MM.1S (cell line): ENCODE data around the gene C16orf87.

Experiments used
- DNase-seq: peaks from one replicate; pipeline ENCODE4 v3.0.0-alpha.2; 2015
- H2AFZ ChIP-seq: fragments of 300-600 bp; sonication (generic); 2 replicates; pipeline ENCODE4 v1.6.0; 2016; ENCODE audit warnings: antibody characterized with exemption, low read length
- H3F3A ChIP-seq: fragments of 300-600 bp; sonication (generic); 2 replicates; pipeline ENCODE4 v1.6.1; 2016; ENCODE audit warnings: mild to moderate bottlenecking, antibody characterized with exemption, low read length, moderate library complexity, mixed read lengths; ENCODE audit not compliant: insufficient read depth
- H3K27ac ChIP-seq: fragments of 300-600 bp; sonication (generic); 2 replicates; pipeline ENCODE4 v1.5.1; 2016; ENCODE audit warnings: mild to moderate bottlenecking, low read length
- H3K27me3 ChIP-seq: fragments of 300-600 bp; sonication (generic); replicated peaks from 2 replicates; pipeline ENCODE4 v1.6.0; 2016; ENCODE audit warnings: low read length; ENCODE audit not compliant: insufficient read depth
- H3K36me3 ChIP-seq: fragments of 300-600 bp; sonication (generic); replicated peaks from 2 replicates; pipeline ENCODE4 v1.6.1; 2016; ENCODE audit warnings: mild to moderate bottlenecking, low read length, mixed read lengths; ENCODE audit not compliant: insufficient read depth
- H3K4me1 ChIP-seq: fragments of 300-600 bp; sonication (generic); 2 replicates; pipeline ENCODE4 v1.6.1; 2016; ENCODE audit warnings: low read length, mixed read lengths
- H3K4me2 ChIP-seq: fragments of 300-600 bp; sonication (generic); 2 replicates; pipeline ENCODE4 v1.6.0; 2016; ENCODE audit warnings: low read depth, low read length
- H3K4me3 ChIP-seq: fragments of 300-600 bp; sonication (generic); 2 replicates; pipeline ENCODE4 v1.5.1; 2016; ENCODE audit warnings: low read length, mixed read lengths
- H3K79me2 ChIP-seq: fragments of 300-600 bp; sonication (generic); 2 replicates; pipeline ENCODE4 v1.6.1; 2016; ENCODE audit warnings: mixed run types, low read length, mixed read lengths
- H3K9ac ChIP-seq: fragments of 300-600 bp; sonication (generic); 2 replicates; pipeline ENCODE4 v1.6.1; 2016; ENCODE audit warnings: low read length, mixed read lengths
- H3K9me2 ChIP-seq: fragments of 300-600 bp; sonication (generic); replicated peaks from 2 replicates; pipeline ENCODE4 v1.6.1; 2016; ENCODE audit warnings: mild to moderate bottlenecking, low read length, mixed read lengths; ENCODE audit not compliant: insufficient read depth
- H3K9me3 ChIP-seq: fragments of 300-600 bp; sonication (generic); replicated peaks from 2 replicates; pipeline ENCODE4 v1.6.1; 2016; ENCODE audit warnings: mild to moderate bottlenecking, low read length, mixed read lengths; ENCODE audit not compliant: insufficient read depth
- H4K20me1 ChIP-seq: fragments of 300-600 bp; sonication (generic); 2 replicates; pipeline ENCODE4 v1.6.1; 2016; ENCODE audit warnings: mild to moderate bottlenecking, low read length, moderate library complexity, mixed read lengths; ENCODE audit not compliant: insufficient read depth
- EZH2 ChIP-seq: fragments of 300-600 bp; sonication (generic); optimal IDR thresholded peaks from 2 replicates; pipeline ENCODE3; 2017; ENCODE audit warnings: low read depth, mild to moderate bottlenecking, antibody characterized with exemption, low read length, mixed read lengths
- EZH2phosphoT487 ChIP-seq: fragments of 300-600 bp; sonication (generic); IDR thresholded peaks from 2 replicates; pipeline ENCODE4 v1.6.1; 2018; ENCODE audit warnings: antibody characterized with exemption, low read length
- TF ChIP-seq, protein P1 (sequence below): fragments of 300-600 bp; sonication (generic); IDR thresholded peaks from 2 replicates; pipeline ENCODE4 v1.5.1; 2016; ENCODE audit warnings: antibody characterized with exemption, low read length, mixed read lengths

Gene C16orf87, protein sequence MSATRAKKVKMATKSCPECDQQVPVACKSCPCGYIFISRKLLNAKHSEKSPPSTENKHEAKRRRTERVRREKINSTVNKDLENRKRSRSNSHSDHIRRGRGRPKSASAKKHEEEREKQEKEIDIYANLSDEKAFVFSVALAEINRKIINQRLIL

DNA sequence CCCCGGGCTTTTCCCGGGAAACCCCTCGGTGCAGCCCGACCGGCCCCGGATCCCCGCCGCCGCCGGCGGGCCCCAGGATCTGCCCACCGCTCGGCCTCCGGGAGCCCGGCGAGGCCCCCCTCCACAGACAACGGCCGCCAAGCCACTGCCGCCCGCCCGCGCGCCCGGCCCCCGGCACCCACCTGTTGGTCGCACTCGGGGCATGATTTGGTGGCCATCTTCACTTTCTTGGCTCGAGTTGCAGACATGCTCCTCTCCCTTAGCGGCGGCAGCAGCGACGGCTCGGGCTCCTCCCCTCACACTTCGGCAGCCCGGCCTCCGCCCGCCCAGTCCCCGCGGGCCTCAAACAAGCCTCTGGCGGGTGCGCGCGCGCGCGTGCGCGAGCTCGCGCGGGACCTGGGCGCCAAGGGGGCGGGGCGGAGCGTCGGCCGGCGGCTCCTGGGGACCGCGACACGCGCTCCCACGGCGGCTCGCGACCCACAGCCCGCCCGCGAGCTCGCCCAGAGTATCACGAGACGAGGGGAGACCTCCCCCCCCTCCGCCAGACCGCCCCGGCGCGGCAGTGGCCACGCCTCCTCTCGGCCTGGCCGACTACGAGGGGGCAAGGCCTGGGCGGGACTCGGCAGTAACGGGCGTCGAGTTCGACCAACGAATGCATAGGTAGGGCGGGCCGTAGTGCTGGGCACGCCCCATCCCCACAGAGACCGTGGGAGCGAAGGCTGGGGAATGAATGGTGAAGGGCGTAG, at the start of gene C16orf87:
Gene C16orf87, minus strand, starts transcription at position 279 of the 746 bp plus-strand sequence. Its CDS starts 31 bp downstream, at position 248.
- no peaks in the 10 kb centered on the region for H3K27me3 ChIP-seq
- H3K79me2 ChIP-seq = peaks cover 45% of the 10 kb centered on the region
- H3F3A ChIP-seq = peaks cover 19% of the 10 kb centered on the region; the same call in 1 of the 2 replicates
- peaks cover 18% of the 10 kb centered on the region; the same call in 1 of the 2 replicates for H3K4me1 ChIP-seq
- DNase-seq = peak; percentile 94
- no peaks in the 10 kb centered on the region for H3K9me3 ChIP-seq
- H3K9me2 ChIP-seq = no peaks in the 10 kb centered on the region
- no peaks in the 10 kb centered on the region for H4K20me1 ChIP-seq
- peak within 1 kb of the TSS; percentile 84 for H3K4me2 ChIP-seq
- peak within 1 kb of the TSS; percentile 80 for H3K9ac ChIP-seq
- H3K4me3 ChIP-seq = peak within 1 kb of the TSS; percentile 89
- H2AFZ ChIP-seq = peak within 1 kb of the TSS; percentile 82
- TF ChIP-seq, protein P1, sequence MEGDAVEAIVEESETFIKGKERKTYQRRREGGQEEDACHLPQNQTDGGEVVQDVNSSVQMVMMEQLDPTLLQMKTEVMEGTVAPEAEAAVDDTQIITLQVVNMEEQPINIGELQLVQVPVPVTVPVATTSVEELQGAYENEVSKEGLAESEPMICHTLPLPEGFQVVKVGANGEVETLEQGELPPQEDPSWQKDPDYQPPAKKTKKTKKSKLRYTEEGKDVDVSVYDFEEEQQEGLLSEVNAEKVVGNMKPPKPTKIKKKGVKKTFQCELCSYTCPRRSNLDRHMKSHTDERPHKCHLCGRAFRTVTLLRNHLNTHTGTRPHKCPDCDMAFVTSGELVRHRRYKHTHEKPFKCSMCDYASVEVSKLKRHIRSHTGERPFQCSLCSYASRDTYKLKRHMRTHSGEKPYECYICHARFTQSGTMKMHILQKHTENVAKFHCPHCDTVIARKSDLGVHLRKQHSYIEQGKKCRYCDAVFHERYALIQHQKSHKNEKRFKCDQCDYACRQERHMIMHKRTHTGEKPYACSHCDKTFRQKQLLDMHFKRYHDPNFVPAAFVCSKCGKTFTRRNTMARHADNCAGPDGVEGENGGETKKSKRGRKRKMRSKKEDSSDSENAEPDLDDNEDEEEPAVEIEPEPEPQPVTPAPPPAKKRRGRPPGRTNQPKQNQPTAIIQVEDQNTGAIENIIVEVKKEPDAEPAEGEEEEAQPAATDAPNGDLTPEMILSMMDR = no peak
- TF ChIP-seq EZH2 (no peak), EZH2phosphoT487 (no peak)
- H3K36me3 ChIP-seq = no peaks in the 10 kb centered on the region
- H3K27ac ChIP-seq = peak within 1 kb of the TSS; percentile 56; the same call in 1 of the 2 replicates

DNA sequence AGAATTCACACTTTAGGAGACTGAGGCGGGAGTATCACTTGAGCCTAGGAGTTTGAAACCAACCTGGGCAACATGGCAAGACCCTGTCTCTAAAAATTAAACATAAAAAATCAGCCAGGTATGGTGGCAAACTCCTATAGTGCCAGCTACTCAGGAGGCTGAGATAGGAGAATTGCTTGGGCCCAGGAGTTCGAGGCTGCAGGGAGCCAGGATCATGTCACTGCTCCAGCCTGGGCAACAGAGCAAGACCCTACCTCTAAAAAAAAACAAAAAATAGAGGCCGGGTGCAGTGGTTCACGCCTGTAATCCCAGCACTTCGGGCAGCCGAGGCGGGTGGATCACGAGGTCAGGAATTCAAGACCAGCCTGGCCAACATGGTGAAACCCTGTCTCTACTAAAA, 44.3 kb upstream of the C16orf87 start:
- no peak for DNase-seq

DNA sequence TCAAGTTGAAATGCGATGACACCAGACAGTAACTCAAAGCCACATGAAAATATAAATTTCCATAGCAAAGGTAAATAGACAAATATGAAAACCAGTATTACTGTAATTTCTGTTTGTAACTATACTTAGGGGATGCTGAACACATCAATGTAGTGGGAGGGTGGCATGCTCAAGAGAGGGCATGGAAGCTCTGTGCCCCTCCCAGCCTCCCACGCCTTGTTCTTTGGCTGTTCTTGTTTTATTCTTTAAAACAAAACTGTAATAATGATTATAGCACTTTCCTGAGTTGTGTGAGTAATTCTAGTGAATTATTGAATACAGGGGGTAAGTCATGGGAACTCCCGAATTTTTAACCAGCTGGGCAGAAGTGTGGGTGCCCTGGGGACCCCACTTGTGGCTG, 42.2 kb upstream of the C16orf87 start:
- Histone ChIP-seq H3K27ac (no peak overlapping the region), H4K20me1 (no peaks in the 10 kb centered on the region), H3K4me1 (no peaks in the 10 kb centered on the region), H2AFZ (no peak overlapping the region), H3K79me2 (no peaks in the 10 kb centered on the region), H3K4me2 (no peak overlapping the region), H3K9me2 (no peaks in the 10 kb centered on the region), H3K9ac (no peak overlapping the region), H3K36me3 (no peaks in the 10 kb centered on the region), H3K27me3 (no peaks in the 10 kb centered on the region), H3K9me3 (no peaks in the 10 kb centered on the region), H3F3A (no peaks in the 10 kb centered on the region), H3K4me3 (no peak overlapping the region)
- DNase-seq = no peak
- TF ChIP-seq, protein P1 = no peak
- no peak for TF ChIP-seq EZH2
- no peak for TF ChIP-seq EZH2phosphoT487

More for the DNA sequence above, 44.3 kb upstream of the C16orf87 start:
- no peaks in the 10 kb centered on the region for H3F3A ChIP-seq
- no peak overlapping the region for H3K9ac ChIP-seq
- H3K4me1 ChIP-seq = 0 out of 2 replicates have a peak, but pooled peaks cover 3% of the 10 kb centered on the region
- H3K4me2 ChIP-seq = no peak overlapping the region
- H3K27ac ChIP-seq = no peak overlapping the region
- H3K36me3 ChIP-seq = no peaks in the 10 kb centered on the region
- H3K9me2 ChIP-seq = no peaks in the 10 kb centered on the region
- no peaks in the 10 kb centered on the region for H4K20me1 ChIP-seq
- H3K79me2 ChIP-seq = no peaks in the 10 kb centered on the region
- TF ChIP-seq EZH2phosphoT487 (no peak), EZH2 (no peak)
- TF ChIP-seq, protein P1 = no peak
- no peak overlapping the region for H3K4me3 ChIP-seq
- no peaks in the 10 kb centered on the region for H3K9me3 ChIP-seq
- no peaks in the 10 kb centered on the region for H3K27me3 ChIP-seq
- H2AFZ ChIP-seq = no peak overlapping the region
